HCEC 1CT (cell line): ENCODE data around the gene FHAD1.

ENCODE experiments used
- DNase-seq: peaks from one replicate; pipeline ENCODE4 v3.0.0-alpha.2; 2017

Gene FHAD1

GRCh38 chr1:15444468-15445389 is 197.7 kb downstream of the FHAD1 start:
- DNase-seq, result no peak

GRCh38 chr1:15445390-15446122 is 198.5 kb downstream of the FHAD1 start:
- no peak for DNase-seq

- no peak for DNase-seq
Measured at GRCh38 chr1:15446212-15446611, 199.2 kb downstream of the FHAD1 start.
